Endothelial cell of umbilical vein (primary cell): ENCODE data around the gene MSH3. TPM values are rescaled to one million over a fixed set of nuclear protein-coding genes. Genes with fewer than 3 reads are reported as not detected.

Experiments used
- Bru-seq: library from RNA; stranded (reverse); fragments of 400-500 nt; gene quantifications from one replicate; lab custom pipeline; 2021; lab: Mats Ljungman, UMichigan
- BruChase-seq, 2 experiments: library from RNA; stranded (reverse); fragments of 400-500 nt; gene quantifications; one replicate each; lab custom pipeline; 2021; lab: Mats Ljungman, UMichigan
- BruUV-seq: library from RNA; stranded (reverse); fragments of 400-500 nt; replicated peaks from 2 replicates; lab custom pipeline; 2021; lab: Mats Ljungman, UMichigan
- CTCF ChIA-PET: fragments of 300-600, 350-600 bp; sonication (Branson Sonifier 250); formaldehyde crosslinking; loops from one replicate; lab custom pipeline; 2021; ENCODE audit warnings: antibody characterized with exemption, inconsistent platforms; lab: Charles Lee
- POLR2A ChIA-PET: fragments of 300-600, 350-600 bp; sonication (Branson Sonifier 250); formaldehyde crosslinking; loops from one replicate; lab custom pipeline; 2021; ENCODE audit warnings: antibody characterized with exemption, inconsistent platforms; lab: Charles Lee
- DNase-seq: peaks from one replicate; pipeline ENCODE4 v3.0.0-alpha.2; 2011; ENCODE audit warnings: low read depth, low spot score
- FAIRE-seq: peaks from 2 replicates; lab custom pipeline; 2011; peaks lifted over from hg19 to GRCh38; lab: Jason Lieb, UNC
- H2AFZ ChIP-seq: 2 replicates; pipeline ENCODE4 v1.6.0; 2012; ENCODE audit warnings: low read depth, low read length, control low read depth, inconsistent platforms
- H3K27ac ChIP-seq: 2 replicates; pipeline ENCODE4 v1.5.1; 2011; ENCODE audit warnings: low read depth, mild to moderate bottlenecking, control low read depth, low read length, moderate library complexity; ENCODE audit not compliant: insufficient read depth
- H3K27me3 ChIP-seq, 2 experiments: 2 replicates each; pipeline versions ENCODE4 v1.6.0 to v1.6.1; 2011; ENCODE audit warnings: low read length in 2 of 2, mixed read lengths in 1 of 2; ENCODE audit not compliant: control insufficient read depth in 2 of 2, insufficient read depth in 2 of 2
- H3K36me3 ChIP-seq, 2 experiments: 2 replicates in 1 of 2; 3 replicates in 1 of 2; pipeline ENCODE4 v1.5.1; 2011; ENCODE audit warnings: low read length in 2 of 2, mild to moderate bottlenecking in 1 of 2, moderate library complexity in 1 of 2; ENCODE audit not compliant: control insufficient read depth in 2 of 2, insufficient read depth in 2 of 2; ENCODE audit errors: extremely low read depth in 1 of 2
- H3K4me1 ChIP-seq: 3 replicates; pipeline ENCODE4 v1.5.1; 2011; ENCODE audit warnings: mild to moderate bottlenecking, low read length; ENCODE audit not compliant: control insufficient read depth, insufficient read depth; ENCODE audit errors: extremely low read depth
- H3K4me2 ChIP-seq: 2 replicates; pipeline ENCODE4 v1.6.1; 2011; ENCODE audit warnings: low read length, control low read depth, mixed read lengths; ENCODE audit not compliant: insufficient read depth
- H3K4me3 ChIP-seq, 3 experiments: fragments of 200-600 bp in 1 of 3; sonication (generic), shearing (Covaris generic) in 1 of 3; replicated peaks in 1 of 3; 2 replicates each; pipeline ENCODE4 v1.5.1; 2011 to 2016; ENCODE audit warnings: control low read depth in 3 of 3, low read length in 3 of 3, mild to moderate bottlenecking in 2 of 3, inconsistent platforms in 1 of 3, low read depth in 1 of 3, moderate library complexity in 1 of 3; ENCODE audit not compliant: insufficient read depth in 1 of 3
- H3K79me2 ChIP-seq: 2 replicates; pipeline ENCODE4 v1.6.0; 2012; ENCODE audit warnings: low read length, inconsistent platforms; ENCODE audit not compliant: control insufficient read depth, insufficient read depth
- H3K9ac ChIP-seq: replicated peaks from 2 replicates; pipeline ENCODE3; 2011; ENCODE audit warnings: low read length, control low read depth; ENCODE audit not compliant: insufficient read depth; ENCODE audit errors: extremely low read depth
- H3K9me1 ChIP-seq: replicated peaks from 3 replicates; pipeline ENCODE4 v1.6.0; 2011; ENCODE audit warnings: mild to moderate bottlenecking, low read length; ENCODE audit not compliant: control insufficient read depth, insufficient read depth; ENCODE audit errors: extremely low read depth
- H3K9me3 ChIP-seq: replicated peaks from 2 replicates; pipeline ENCODE4 v1.5.1; 2012; ENCODE audit warnings: low read length, inconsistent platforms; ENCODE audit not compliant: control insufficient read depth, insufficient read depth
- H4K20me1 ChIP-seq: replicated peaks from 2 replicates; pipeline ENCODE3; 2011; ENCODE audit warnings: mild to moderate bottlenecking, low read length; ENCODE audit not compliant: control insufficient read depth, insufficient read depth; ENCODE audit errors: extremely low read depth
- CTCF ChIP-seq, 2 donors: IDR thresholded peaks; 1 replicate in 1 of 2; 2 replicates in 1 of 2; pipeline ENCODE4 v1.5.1; 2011; ENCODE audit warnings: low read length in 2 of 2, mild to moderate bottlenecking in 2 of 2, moderate library complexity in 2 of 2, control low read depth in 1 of 2, inconsistent platforms in 1 of 2, low read depth in 1 of 2; ENCODE audit not compliant: insufficient read depth in 1 of 2; ENCODE audit errors: extremely low read depth in 1 of 2
- MAX ChIP-seq: IDR thresholded peaks from 2 replicates; pipeline ENCODE4 v1.6.1; 2011; ENCODE audit not compliant: insufficient read depth, insufficient read length
- POLR2A ChIP-seq: IDR thresholded peaks from 2 replicates; pipeline ENCODE4 v1.6.1; 2012; ENCODE audit warnings: low read depth, mild to moderate bottlenecking, control low read depth, low read length
- POLR2AphosphoS5 ChIP-seq: IDR thresholded peaks from 2 replicates; pipeline ENCODE4 v1.6.1; 2012; ENCODE audit warnings: low read depth, mild to moderate bottlenecking, control low read depth, low read length, moderate library complexity; ENCODE audit not compliant: insufficient read depth
- dilution Hi-C: fragments of 300-500 bp; cut with MboI; formaldehyde crosslinking; loops from one replicate; pipeline ENCODE4 v1.15.0; 2019; ENCODE audit warnings: low sequenced_read_pairs; ENCODE audit not compliant: extremely low pct_ligation_motif_present
- intact Hi-C: fragments of 100-400 bp; cut with micrococcal nuclease; formaldehyde crosslinking; loops from one replicate; pipeline ENCODE4 v1.10.0; 2022
- long read RNA-seq: library from polyadenylated mRNA; stranded (forward); transcript quantifications from one replicate; pipeline ENCODE4 v2.0.0, GENCODE V29; 2021
- polyA minus RNA-seq, 3 experiments: library from RNA; depleted of rRNA, polyadenylated mRNA; stranded (reverse); fragments of >200 nt; gene quantifications; 1 replicate in 1 of 3; 2 replicates in 2 of 3; pipeline ENCODE4 v1.2.3, GENCODE V29; 2011
- polyA plus RNA-seq, 4 experiments: library from polyadenylated mRNA; depleted of rRNA in 3 of 4; stranded (reverse) in 3 of 4; unstranded in 1 of 4; fragments of >200 nt; gene quantifications; 2 replicates each; pipeline versions ENCODE4 v1.2.1 to v1.2.3, GENCODE V29; 2011 to 2012; ENCODE audit warnings: missing spikeins in 1 of 4
- total RNA-seq: library from RNA; stranded (reverse); gene quantifications from 2 replicates; pipeline ENCODE4 v1.2.3, GENCODE V29; 2021

The MSH3 gene
- total RNA-seq (10.5 and 13.0 TPM in 2 replicates), polyA plus RNA-seq (1.4 and 2.0 TPM in 2 replicates), polyA minus RNA-seq (5.8 and 6.0 TPM in 2 replicates), Bru-seq, nascent RNA (percentile 73 among the genes with signal in this experiment), BruChase-seq, experiment 1, labeled RNA remaining after a 6-hour chase (percentile 55 among the genes with signal in this experiment), BruChase-seq, experiment 2, labeled RNA remaining after a 2-hour chase (percentile 55 among the genes with signal in this experiment)
- polyA plus RNA-seq (2011; cell fraction: cytosol; rRNA removed), result 3.7 and 4.0 TPM in 2 replicates
- polyA plus RNA-seq (2011; cell fraction: nucleus; rRNA removed), result 4.1 and 5.5 TPM in 2 replicates
- polyA plus RNA-seq (2012), result 4.7 and 7.3 TPM in 2 replicates
- 13.9 TPM for polyA minus RNA-seq (2011; cell fraction: cytosol; rRNA and poly(A)+ RNA removed)
- polyA minus RNA-seq (2011; cell fraction: nucleus; rRNA and poly(A)+ RNA removed), result 16.1 and 17.7 TPM in 2 replicates
- long read RNA-seq, full-length matches to known transcripts, result 16 of 25 reads
- long read RNA-seq, partial matches to known transcripts, result 6 of 25 reads
- long read RNA-seq, other reads (novel, unspliced or antisense), result 3 of 25 reads

DNA sequence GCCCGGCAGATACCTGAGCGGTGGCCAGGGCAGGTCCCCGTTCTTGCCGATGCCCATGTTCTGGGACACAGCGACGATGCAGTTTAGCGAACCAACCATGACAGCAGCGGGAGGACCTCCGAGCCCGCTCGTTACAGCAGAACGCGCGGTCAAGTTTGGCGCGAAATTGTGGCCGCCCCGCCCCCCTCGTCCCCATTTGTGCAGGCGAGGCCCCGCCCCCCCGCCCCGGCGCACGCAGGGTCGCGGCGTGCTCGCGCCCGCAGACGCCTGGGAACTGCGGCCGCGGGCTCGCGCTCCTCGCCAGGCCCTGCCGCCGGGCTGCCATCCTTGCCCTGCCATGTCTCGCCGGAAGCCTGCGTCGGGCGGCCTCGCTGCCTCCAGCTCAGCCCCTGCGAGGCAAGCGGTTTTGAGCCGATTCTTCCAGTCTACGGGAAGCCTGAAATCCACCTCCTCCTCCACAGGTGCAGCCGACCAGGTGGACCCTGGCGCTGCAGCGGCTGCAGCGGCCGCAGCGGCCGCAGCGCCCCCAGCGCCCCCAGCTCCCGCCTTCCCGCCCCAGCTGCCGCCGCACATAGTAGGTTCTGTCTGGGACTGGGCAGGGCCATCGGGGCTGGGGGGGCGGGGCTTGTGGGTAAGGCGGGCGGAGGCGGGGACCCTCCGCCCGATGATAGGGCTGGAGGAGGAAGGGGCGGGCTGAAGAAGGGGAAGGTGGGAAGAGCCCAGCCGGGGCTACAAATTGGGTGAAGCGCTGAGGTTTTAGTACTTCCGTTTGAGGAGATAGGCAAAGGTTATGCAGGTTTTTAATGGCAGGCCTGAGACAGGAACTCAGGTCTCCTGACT lies at the start of gene MSH3, which contains the start of gene DHFR:
Gene MSH3 (plus strand): TSS at position 262 of the 840 bp plus-strand sequence. CDS start 76 bp downstream, at position 338.
Gene DHFR (minus strand): TSS at position 593 of the 840 bp plus-strand sequence. CDS start 494 bp downstream, at position 99.
- intact Hi-C loops, result loop anchor here (1.0 to 5.0 kb wide), 5 partner anchors 166 to 562 kb away; partner anchors contain the start of genes FAM151B and SERINC5
- FAIRE-seq, result peak; percentile 88

More for the DNA sequence above, at the start of gene MSH3, which contains the start of gene DHFR:
- ChIA-PET CTCF (interaction anchor here (1.0 to 4.5 kb wide), 3 partner anchors 17 to 308 kb away, joined by 3 to 22 read pairs (median 3); no protein-coding TSS in a partner anchor), POLR2A (no interaction called here)
- Histone ChIP-seq H3K36me3 (no peaks in the 10 kb centered on the region), H3K27me3 (no peaks in the 10 kb centered on the region), H3K4me2 (peak within 1 kb of the TSS; percentile 100), H3K79me2 (peaks cover 22% of the 10 kb centered on the region), H3K27ac (peak within 1 kb of the TSS; percentile 79), H3K9ac (peak within 1 kb of the TSS; percentile 87), H4K20me1 (no peaks in the 10 kb centered on the region), H3K4me1 (peaks cover 20% of the 10 kb centered on the region), H3K9me3 (no peaks in the 10 kb centered on the region), H3K4me3 (peak within 1 kb of the TSS; percentile 76 to 93 (median 81)), H2AFZ (peak within 1 kb of the TSS; percentile 97), H3K9me1 (no peaks in the 10 kb centered on the region)
- dilution Hi-C loops, result no loop called here
- TF ChIP-seq CTCF (IDR thresholded peaks at IDR 0.05; ENCODE audit: extremely low read depth in 1 of 2, insufficient read depth in 1 of 2, low read depth in 1 of 2, low read length in 2 of 2) (peak; percentile 5 to 18), MAX (no peak), POLR2AphosphoS5 (peak; percentile 66), POLR2A (peak; percentile 80)
- no TSS peak for BruUV-seq
- DNase-seq, result peak; percentile 88
